ENCODE data around the gene HMCN2. TPM values are rescaled to one million over a fixed set of nuclear protein-coding genes. Genes with fewer than 3 reads are reported as not detected.

Gene HMCN2
- total and polyA plus RNA-seq, 2 donors (not counting 3 experiments of a cell fraction or from before 2014, with no cell fraction given), result 0.04 to 0.24 TPM

- intact Hi-C loops (cut with micrococcal nuclease), result loop anchor here (5.0 kb wide), 1 partner anchor 396 kb away; no protein-coding TSS in a partner anchor
- no peak overlapping the region for H3K4me2 ChIP-seq (ENCODE audit: insufficient read depth, low read length)
- no peaks in the 10 kb centered on the region for H4K20me1 ChIP-seq (replicated peaks; ENCODE audit: control insufficient read depth, extremely low read depth, insufficient read depth, low read length)
- H3K4me1 ChIP-seq (ENCODE audit: control insufficient read depth, extremely low read depth, insufficient read depth, low read length), result peaks cover 30% of the 10 kb centered on the region
- dilution Hi-C loops (cut with MboI; ENCODE audit: extremely low pct_ligation_motif_present, low sequenced_read_pairs), result no loop called here
- no peak overlapping the region for H3K9ac ChIP-seq (replicated peaks; ENCODE audit: extremely low read depth, insufficient read depth, low read length)
- TF ChIP-seq POLR2A (IDR thresholded peaks at IDR 0.05; ENCODE audit: low read depth, low read length) (no peak), POLR2AphosphoS5 (IDR thresholded peaks at IDR 0.05; ENCODE audit: insufficient read depth, low read depth, low read length) (peak; percentile 58), MAX (IDR thresholded peaks at IDR 0.05; ENCODE audit: insufficient read depth, insufficient read length) (no peak), GATA2 (IDR thresholded peaks at IDR 0.05; ENCODE audit: insufficient read depth, insufficient read length, low read depth, low read length) (no peak), EZH2 (IDR thresholded peaks at IDR 0.05; ENCODE audit: borderline replicate concordance, low read depth, low read length, severe bottlenecking) (no peak), CTCF (IDR thresholded peaks at IDR 0.05; ENCODE audit: extremely low read depth in 1 of 2, insufficient read depth in 1 of 2, low read depth in 1 of 2, low read length in 2 of 2) (peak; percentile 58 to 74), FOS (IDR thresholded peaks at IDR 0.05; ENCODE audit: borderline replicate concordance, insufficient read depth, low read length) (no peak)
- H3K27ac ChIP-seq (ENCODE audit: insufficient read depth, low read depth, low read length), result no peak overlapping the region
- H2AFZ ChIP-seq (ENCODE audit: low read depth, low read length), result no peak overlapping the region
- FAIRE-seq (peak; percentile 97), DNase-seq (ENCODE audit: low read depth, low spot score) (peak; percentile 93)
- no TSS peak for BruUV-seq (replicated peaks)
- no peak overlapping the region for H3K4me3 ChIP-seq (replicated peaks in 1 of 3; ENCODE audit: insufficient read depth in 1 of 3, low read depth in 1 of 3, low read length in 3 of 3)
- H3K9me1 ChIP-seq (replicated peaks; ENCODE audit: control insufficient read depth, extremely low read depth, insufficient read depth, low read length), result no peaks in the 10 kb centered on the region
- peaks cover 0 to 2% of the 10 kb centered on the region in 2 experiments for H3K27me3 ChIP-seq (ENCODE audit: control insufficient read depth in 2 of 2, insufficient read depth in 2 of 2, low read length in 2 of 2)
- ChIA-PET CTCF (interaction anchor here (1.0 kb wide), 1 partner anchor 232 kb away, joined by 3 read pairs; no protein-coding TSS in a partner anchor), POLR2A (interaction anchor here (0.5 kb wide), 1 partner anchor 1262 kb away, joined by 4 read pairs; no protein-coding TSS in a partner anchor)
- no peaks in the 10 kb centered on the region for H3K79me2 ChIP-seq (ENCODE audit: control insufficient read depth, insufficient read depth, low read length)
- no peaks in the 10 kb centered on the region for H3K36me3 ChIP-seq (ENCODE audit: control insufficient read depth in 2 of 2, extremely low read depth in 1 of 2, insufficient read depth in 2 of 2, low read length in 2 of 2)
- no peaks in the 10 kb centered on the region for H3K9me3 ChIP-seq (replicated peaks; ENCODE audit: control insufficient read depth, insufficient read depth, low read length)
Measured at GRCh38 chr9:130451509-130452388, 186.2 kb downstream of the HMCN2 start.
